SH-SY5Y (cell line): ENCODE results near the gene PNP.

Experiments
- GATA2 ChIP-seq: IDR thresholded peaks from 2 replicates; pipeline ENCODE4 v1.6.1; 2011; ENCODE audit warnings: mild to moderate bottlenecking, low read depth, low read length
- GATA3 ChIP-seq: IDR thresholded peaks from 2 replicates; pipeline ENCODE4 v1.6.1; 2011; ENCODE audit warnings: low read depth, mild to moderate bottlenecking, low read length, moderate library complexity

DNA sequence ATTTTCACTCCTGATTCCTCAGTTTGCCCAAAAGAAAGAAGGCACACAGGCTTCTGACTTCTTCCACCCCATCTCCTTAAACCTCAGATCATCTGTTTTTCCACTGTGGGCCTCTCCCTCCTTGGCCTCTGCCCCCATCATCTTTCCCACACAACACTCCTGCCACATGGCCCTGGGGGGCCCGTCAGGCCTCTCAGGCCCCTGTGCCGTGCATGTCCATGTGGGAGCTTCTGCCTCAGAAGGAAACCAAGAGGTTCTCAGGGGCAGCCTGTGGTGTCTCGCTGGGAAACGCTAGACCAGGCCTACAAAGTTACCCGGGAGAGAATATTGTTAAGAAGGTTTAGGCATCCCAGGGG lies 41.2 kb upstream of the PNP start:
- TF ChIP-seq GATA2 (no peak), GATA3 (no peak)
